Measurements from ENCODE around the gene NOSTRIN. TPM values are rescaled to one million over a fixed set of nuclear protein-coding genes. Genes with fewer than 3 reads are reported as not detected.

NOSTRIN gene
- total and polyA plus RNA-seq, 2 of the 8 experiments (the other 6 are each of a cell fraction or from before 2014, with no cell fraction given): not detected

DNA sequence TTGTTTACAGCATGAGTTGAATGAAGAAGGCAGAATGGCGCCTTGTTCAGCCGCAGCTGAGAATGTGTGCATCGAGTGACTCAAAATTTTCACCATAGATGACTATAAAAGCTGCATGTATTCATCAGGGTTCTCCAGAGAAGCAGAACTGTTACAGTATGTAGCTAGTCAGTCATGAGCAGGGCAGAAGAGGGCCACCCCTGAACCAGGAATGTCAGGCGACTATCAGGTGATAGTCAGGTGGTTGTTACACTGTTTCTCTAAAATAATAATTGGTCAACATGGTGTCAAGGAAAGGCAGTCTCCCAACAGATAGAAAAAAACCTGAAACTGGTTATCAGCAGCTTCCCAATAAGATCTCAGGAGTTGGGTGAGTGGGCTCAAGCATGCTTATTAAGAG is 20.2 kb upstream of the NOSTRIN start:
- no peak overlapping the region for H3K4ac ChIP-seq (replicated peaks; ENCODE audit: insufficient read length, low read depth, low read length)
- FAIRE-seq (no peak), DNase-seq (ENCODE audit: low read depth in 1 of 2, low spot score in 2 of 2) (no peak)
- H3K4me3 ChIP-seq (ENCODE audit: extremely low read depth in 1 of 4, insufficient read depth in 2 of 4, low read depth in 3 of 4, low read length in 4 of 4): no peak overlapping the region
- H3K9me3 ChIP-seq (ENCODE audit: insufficient read depth in 2 of 2, low read depth in 1 of 2, low read length in 1 of 2): no peaks in the 10 kb centered on the region
- no peak overlapping the region for H4K91ac ChIP-seq (replicated peaks; ENCODE audit: insufficient read length, low read length)
- no peaks in the 10 kb centered on the region for H3K23me2 ChIP-seq (ENCODE audit: low read depth, low read length)
- 0 out of 2 replicates have a peak overlapping the region, but pooled peaks have one; percentile 26 for H2BK15ac ChIP-seq (ENCODE audit: low read length)
- no peak overlapping the region for H2BK5ac ChIP-seq (ENCODE audit: low read depth, low read length)
- H3K79me1 ChIP-seq (ENCODE audit: low read depth, low read length): no peaks in the 10 kb centered on the region
- no peak overlapping the region for H2AK5ac ChIP-seq (ENCODE audit: low read depth, low read length)
- no peak overlapping the region for H3K4me2 ChIP-seq (ENCODE audit: insufficient read depth in 1 of 2, low read depth in 2 of 2, low read length in 2 of 2)
- no peaks in the 10 kb centered on the region for H4K20me1 ChIP-seq (replicated peaks in 1 of 2; ENCODE audit: control insufficient read depth in 1 of 2, insufficient read depth in 2 of 2, low read length in 2 of 2)
- H2AFZ ChIP-seq (ENCODE audit: low read length): no peak overlapping the region
- no peaks in the 10 kb centered on the region for H3K79me2 ChIP-seq (ENCODE audit: control insufficient read depth in 1 of 2, insufficient read depth in 2 of 2, low read length in 2 of 2)
- no peak overlapping the region for H3K9ac ChIP-seq (replicated peaks in 1 of 4; ENCODE audit: extremely low read depth in 1 of 4, low read depth in 3 of 4, low read length in 3 of 4)
- H3K56ac ChIP-seq (replicated peaks; ENCODE audit: insufficient read length, low read depth, low read length): no peak overlapping the region
- H3K27me3 ChIP-seq (replicated peaks in 1 of 4; ENCODE audit: control insufficient read depth in 3 of 4, extremely low read depth in 1 of 4, insufficient read depth in 3 of 4, low read length in 3 of 4): peaks cover 0 to 2% (median 0%) of the 10 kb centered on the region in 4 experiments; a peak in 1 of 7 replicates
- H4K5ac ChIP-seq (ENCODE audit: insufficient read length, low read depth, low read length): no peak overlapping the region
- WGBS, 2 experiments (ENCODE audit: extremely low coverage in 1 of 2, insufficient coverage in 1 of 2, insufficient read length in 1 of 2, insufficient replicate concordance in 2 of 2, low coverage in 1 of 2, low lambda C conversion rate in 2 of 2, missing lambda C conversion rate in 1 of 2): 90% methylated on average over 4 of the region's 4 CpGs; no CpG with 5 or more reads in 1 of the 2 experiments
- H3K23ac ChIP-seq (ENCODE audit: insufficient read length): no peak overlapping the region
- no peak overlapping the region for H2BK12ac ChIP-seq (ENCODE audit: low read depth, low read length)
- H2BK20ac ChIP-seq (ENCODE audit: low read length): 0 out of 2 replicates have a peak overlapping the region, but pooled peaks have one; percentile 23
- H3K14ac ChIP-seq (ENCODE audit: insufficient read length): no peak overlapping the region
- peaks cover 0 to 17% (median 4%) of the 10 kb centered on the region in 4 experiments; a peak in 6 of 7 replicates for H3K4me1 ChIP-seq (replicated peaks in 1 of 4; ENCODE audit: control insufficient read depth in 3 of 4, insufficient read depth in 4 of 4, low read length in 3 of 4)
- no peak overlapping the region for H3K27ac ChIP-seq (ENCODE audit: low read depth, low read length)
- H2BK120ac ChIP-seq (replicated peaks; ENCODE audit: low read depth, low read length): peak overlapping the region; percentile 76
- H3K36me3 ChIP-seq (ENCODE audit: control insufficient read depth in 2 of 4, insufficient read depth in 4 of 4, low read length in 3 of 4): no peaks in the 10 kb centered on the region
- H3K18ac ChIP-seq (ENCODE audit: extremely low read depth, low read length): no peak overlapping the region
- CTCF ChIA-PET (ENCODE audit: partially characterized antibody): interaction anchor here (0.6 to 1.2 kb wide), 2 partner anchors 9 to 326 kb away, joined by 3 to 7 read pairs; no protein-coding TSS in a partner anchor
- H4K8ac ChIP-seq (ENCODE audit: extremely low read depth, insufficient read depth, low read length): no peak overlapping the region
- POLR2A ChIA-PET (ENCODE audit: partially characterized antibody): no interaction called here
- TF ChIP-seq KDM1A (IDR thresholded peaks at IDR 0.05; ENCODE audit: borderline replicate concordance, low read length) (no peak), EP300 (IDR thresholded peaks at IDR 0.05; ENCODE audit: borderline replicate concordance in 1 of 2, low read depth in 2 of 2, low read length in 2 of 2) (no peak), POLR2AphosphoS5 (IDR thresholded peaks at IDR 0.05; ENCODE audit: low read depth, low read length) (no peak), GABPA (IDR thresholded peaks at IDR 0.05; ENCODE audit: borderline replicate concordance, insufficient read depth, low read length) (no peak), JUND (IDR thresholded peaks at IDR 0.05; ENCODE audit: low read length) (no peak), SP2 (IDR thresholded peaks at IDR 0.05; ENCODE audit: low read length) (no peak), EZH2 (IDR thresholded peaks at IDR 0.05; ENCODE audit: low read depth, low read length, severe bottlenecking) (no peak), KDM4A (IDR thresholded peaks at IDR 0.05; ENCODE audit: low read depth, low read length, severe bottlenecking) (no peak), CTBP2 (IDR thresholded peaks at IDR 0.05; ENCODE audit: borderline replicate concordance, insufficient read depth, insufficient read length, low read length) (no peak), BRCA1 (IDR thresholded peaks at IDR 0.05; ENCODE audit: low read depth, low read length) (no peak), SRF (IDR thresholded peaks at IDR 0.05; ENCODE audit: low read depth, low read length) (no peak), CREB1 (IDR thresholded peaks at IDR 0.05) (no peak)

Data from H1 (cell line).